ENCODE data around the gene TDRD3. TPM values are rescaled to one million over a fixed set of nuclear protein-coding genes. Genes with fewer than 3 reads are reported as not detected.

Gene TDRD3
- total RNA-seq, 6 donors from 2014 or later: 16.0 to 56.4 (median 25.8) TPM

GRCh38 chr13:60608954-60609353 lies 211.9 kb downstream of the TDRD3 start:
- H3K9me3 ChIP-seq: no peaks in the 10 kb centered on the region
- H3K4me3 ChIP-seq: no peak overlapping the region
- 78 to 89% methylated on average over 4 of the region's 4 CpGs for WGBS, 2 donors
- no peak for TF ChIP-seq POLR2A (IDR thresholded peaks at IDR 0.05)
- no peak for TF ChIP-seq EP300 (IDR thresholded peaks at IDR 0.05)
- TF ChIP-seq, protein P1, sequence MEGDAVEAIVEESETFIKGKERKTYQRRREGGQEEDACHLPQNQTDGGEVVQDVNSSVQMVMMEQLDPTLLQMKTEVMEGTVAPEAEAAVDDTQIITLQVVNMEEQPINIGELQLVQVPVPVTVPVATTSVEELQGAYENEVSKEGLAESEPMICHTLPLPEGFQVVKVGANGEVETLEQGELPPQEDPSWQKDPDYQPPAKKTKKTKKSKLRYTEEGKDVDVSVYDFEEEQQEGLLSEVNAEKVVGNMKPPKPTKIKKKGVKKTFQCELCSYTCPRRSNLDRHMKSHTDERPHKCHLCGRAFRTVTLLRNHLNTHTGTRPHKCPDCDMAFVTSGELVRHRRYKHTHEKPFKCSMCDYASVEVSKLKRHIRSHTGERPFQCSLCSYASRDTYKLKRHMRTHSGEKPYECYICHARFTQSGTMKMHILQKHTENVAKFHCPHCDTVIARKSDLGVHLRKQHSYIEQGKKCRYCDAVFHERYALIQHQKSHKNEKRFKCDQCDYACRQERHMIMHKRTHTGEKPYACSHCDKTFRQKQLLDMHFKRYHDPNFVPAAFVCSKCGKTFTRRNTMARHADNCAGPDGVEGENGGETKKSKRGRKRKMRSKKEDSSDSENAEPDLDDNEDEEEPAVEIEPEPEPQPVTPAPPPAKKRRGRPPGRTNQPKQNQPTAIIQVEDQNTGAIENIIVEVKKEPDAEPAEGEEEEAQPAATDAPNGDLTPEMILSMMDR (IDR thresholded peaks at IDR 0.05): no peak
- TF ChIP-seq POLR2AphosphoS5 (IDR thresholded peaks at IDR 0.05): no peak
- H3K27me3 ChIP-seq: no peaks in the 10 kb centered on the region
- H3K4me1 ChIP-seq: no peaks in the 10 kb centered on the region
- DNase-seq: no peak
- H3K27ac ChIP-seq: no peak overlapping the region
- no peaks in the 10 kb centered on the region for H3K36me3 ChIP-seq
- no peak for ATAC-seq (ENCODE audit: low FRiP score in 2 of 2)

DNA sequence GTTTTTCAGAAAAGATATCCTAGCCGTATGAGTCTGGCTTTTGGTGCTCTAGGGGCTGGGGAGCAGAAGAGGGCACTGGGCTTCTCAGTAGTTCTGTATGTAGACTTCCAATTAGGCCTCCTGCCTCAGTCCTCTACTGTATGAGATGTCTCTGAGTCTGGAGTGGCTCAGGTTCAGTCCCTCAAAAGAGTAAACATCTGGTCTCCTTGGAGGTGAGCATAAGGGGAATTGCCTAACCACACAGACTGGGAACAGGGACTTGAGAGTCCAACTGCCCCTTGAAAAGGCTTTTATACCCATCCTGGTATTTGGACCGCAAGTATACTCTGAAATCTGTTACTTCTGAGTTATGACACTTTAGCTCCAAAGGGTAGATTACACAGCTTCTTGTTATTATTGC lies 214.5 kb downstream of the TDRD3 start:
- Histone ChIP-seq H3K4me1 (no peaks in the 10 kb centered on the region), H3K27ac (no peak overlapping the region), H3K4me3 (no peak overlapping the region), H3K27me3 (no peaks in the 10 kb centered on the region), H3K9me3 (no peaks in the 10 kb centered on the region), H3K36me3 (no peaks in the 10 kb centered on the region)
- TF ChIP-seq, protein P1 (IDR thresholded peaks at IDR 0.05): no peak
- TF ChIP-seq POLR2AphosphoS5 (IDR thresholded peaks at IDR 0.05) (no peak), EP300 (IDR thresholded peaks at IDR 0.05) (no peak), POLR2A (IDR thresholded peaks at IDR 0.05) (no peak)
- 57 to 69% methylated on average over 2 of the region's 2 CpGs for WGBS, 2 donors
- ATAC-seq (ENCODE audit: low FRiP score in 2 of 2) (peak in 1 of 2 donors; percentile 61), DNase-seq (no peak)

GRCh38 chr13:60612593-60612992 lies 215.6 kb downstream of the TDRD3 start:
- H3K4me3 ChIP-seq: no peak overlapping the region
- no peaks in the 10 kb centered on the region for H3K4me1 ChIP-seq
- H3K9me3 ChIP-seq: no peaks in the 10 kb centered on the region
- H3K27me3 ChIP-seq: no peaks in the 10 kb centered on the region
- no peak overlapping the region for H3K27ac ChIP-seq
- no peak for TF ChIP-seq POLR2A (IDR thresholded peaks at IDR 0.05)
- DNase-seq: no peak
- no peaks in the 10 kb centered on the region for H3K36me3 ChIP-seq
- 74% methylated on average over 3 of the region's 3 CpGs for WGBS, 2 donors
- no peak for ATAC-seq (ENCODE audit: low FRiP score in 2 of 2)

GRCh38 chr13:60613080-60613479 lies 216.1 kb downstream of the TDRD3 start:
- DNase-seq: no peak
- ATAC-seq (ENCODE audit: low FRiP score in 2 of 2): no peak
- TF ChIP-seq POLR2A (IDR thresholded peaks at IDR 0.05) (no peak), POLR2AphosphoS5 (IDR thresholded peaks at IDR 0.05) (no peak), EP300 (IDR thresholded peaks at IDR 0.05) (no peak)
- TF ChIP-seq, protein P1 (IDR thresholded peaks at IDR 0.05): no peak
- no peaks in the 10 kb centered on the region for H3K36me3 ChIP-seq
- H3K4me3 ChIP-seq: no peak overlapping the region
- H3K4me1 ChIP-seq: no peaks in the 10 kb centered on the region
- WGBS, 2 donors: 92 to 100% methylated on average over 1 of the region's 1 CpG
- H3K27me3 ChIP-seq: no peaks in the 10 kb centered on the region
- no peak overlapping the region for H3K27ac ChIP-seq
- no peaks in the 10 kb centered on the region for H3K9me3 ChIP-seq

GRCh38 chr13:60617991-60618733 lies 221.1 kb downstream of the TDRD3 start:
- H3K9me3 ChIP-seq: no peaks in the 10 kb centered on the region
- H3K4me3 ChIP-seq: no peak overlapping the region
- H3K27ac ChIP-seq: no peak overlapping the region
- DNase-seq (no peak), ATAC-seq (ENCODE audit: low FRiP score in 2 of 2) (peak in 1 of 2 donors; percentile 68)
- H3K36me3 ChIP-seq: no peaks in the 10 kb centered on the region
- no peaks in the 10 kb centered on the region for H3K27me3 ChIP-seq
- 75 to 80% methylated on average over 4 of the region's 4 CpGs for WGBS, 2 donors
- no peak for TF ChIP-seq POLR2AphosphoS5 (IDR thresholded peaks at IDR 0.05)
- TF ChIP-seq, protein P1 (IDR thresholded peaks at IDR 0.05): peak in 2 of 6 experiments; percentile 15 to 20
- no peaks in the 10 kb centered on the region for H3K4me1 ChIP-seq
